Activated B cell treated with CpG ODN at 0.5 μM for 24 hours (primary cell): ENCODE data around the gene GORAB. TPM values are rescaled to one million over a fixed set of nuclear protein-coding genes. Genes with fewer than 3 reads are reported as not detected.

Source experiments
- ATAC-seq: fragments of 200-7000 bp; cut with Tn5 transposase; one replicate; pipeline ENCODE4 v1.10.0; 2021; ENCODE audit warnings: low read depth, mild to moderate bottlenecking, moderate library complexity
- CTCF ChIA-PET: fragments of 350-600 bp; sonication (Branson Sonifier 250); formaldehyde crosslinking; loops from one replicate; lab custom pipeline; 2021; ENCODE audit warnings: antibody characterized with exemption; lab: Charles Lee
- POLR2A ChIA-PET: fragments of 350-600 bp; sonication (Branson Sonifier 250); formaldehyde crosslinking; loops from one replicate; lab custom pipeline; 2021; ENCODE audit warnings: antibody characterized with exemption; lab: Charles Lee
- DNase-seq: peaks from one replicate; pipeline ENCODE4 v3.0.0; 2022
- H3K27ac Mint-ChIP-seq: one replicate; pipeline ENCODE4 v1.8.0; 2020; ENCODE audit warnings: mixed read lengths
- H3K27me3 Mint-ChIP-seq: one replicate; pipeline ENCODE4 v1.8.0; 2021; ENCODE audit warnings: mixed read lengths
- H3K36me3 Mint-ChIP-seq: one replicate; pipeline ENCODE4 v1.8.0; 2021; ENCODE audit warnings: low read depth, mixed read lengths
- H3K4me1 Mint-ChIP-seq: one replicate; pipeline ENCODE4 v1.8.0; 2021; ENCODE audit warnings: mixed read lengths
- H3K4me3 Mint-ChIP-seq: one replicate; pipeline ENCODE4 v1.8.0; 2020; ENCODE audit warnings: mild to moderate bottlenecking, mixed read lengths
- H3K9me3 Mint-ChIP-seq: one replicate; pipeline ENCODE4 v1.8.0; 2020; ENCODE audit warnings: mixed read lengths
- intact Hi-C: fragments of 100-400 bp; cut with micrococcal nuclease; formaldehyde crosslinking; loops from one replicate; pipeline ENCODE4 v1.15.1; 2024
- total RNA-seq: library from RNA; stranded (reverse); gene quantifications from 2 replicates; pipeline ENCODE4 v1.2.3, GENCODE V29; 2022
- TF ChIP-seq, protein P1 (sequence below): fragments of 200-600 bp; IDR thresholded peaks from one replicate; pipeline ENCODE4 v1.8.0; 2022; ENCODE audit warnings: antibody characterized with exemption, mild to moderate bottlenecking

GORAB gene
- total RNA-seq, 1 donor from 2014 or later, result 20.0 TPM

DNA sequence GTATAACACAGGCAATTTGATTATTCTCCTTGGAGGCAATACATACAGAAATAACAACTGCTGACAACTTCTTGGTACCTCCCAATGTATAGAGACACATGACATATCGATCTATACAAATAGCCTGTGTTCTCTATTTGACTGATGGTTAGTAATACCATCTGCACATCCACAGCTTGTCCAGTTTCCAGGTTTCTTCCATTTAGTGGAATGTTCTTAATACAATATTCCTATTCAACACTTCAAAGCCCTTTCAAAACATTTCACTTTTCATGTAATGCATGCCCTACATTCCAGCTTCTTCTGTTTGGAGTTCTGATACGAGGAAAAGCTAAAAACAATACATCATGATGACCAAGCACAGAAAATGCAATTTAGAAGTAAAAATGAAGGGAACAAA, 37.0 kb upstream of the GORAB start:
- Mint-ChIP-seq H3K4me3 (no peak overlapping the region), H3K9me3 (no peaks in the 10 kb centered on the region), H3K27ac (no peak overlapping the region), H3K36me3 (no peaks in the 10 kb centered on the region), H3K4me1 (no peaks in the 10 kb centered on the region), H3K27me3 (peaks cover 4% of the 10 kb centered on the region)
- POLR2A ChIA-PET, result no interaction called here
- intact Hi-C loops, result no loop called here
- CTCF ChIA-PET, result no interaction called here
- DNase-seq (no peak), ATAC-seq (no peak)
- TF ChIP-seq, protein P1, sequence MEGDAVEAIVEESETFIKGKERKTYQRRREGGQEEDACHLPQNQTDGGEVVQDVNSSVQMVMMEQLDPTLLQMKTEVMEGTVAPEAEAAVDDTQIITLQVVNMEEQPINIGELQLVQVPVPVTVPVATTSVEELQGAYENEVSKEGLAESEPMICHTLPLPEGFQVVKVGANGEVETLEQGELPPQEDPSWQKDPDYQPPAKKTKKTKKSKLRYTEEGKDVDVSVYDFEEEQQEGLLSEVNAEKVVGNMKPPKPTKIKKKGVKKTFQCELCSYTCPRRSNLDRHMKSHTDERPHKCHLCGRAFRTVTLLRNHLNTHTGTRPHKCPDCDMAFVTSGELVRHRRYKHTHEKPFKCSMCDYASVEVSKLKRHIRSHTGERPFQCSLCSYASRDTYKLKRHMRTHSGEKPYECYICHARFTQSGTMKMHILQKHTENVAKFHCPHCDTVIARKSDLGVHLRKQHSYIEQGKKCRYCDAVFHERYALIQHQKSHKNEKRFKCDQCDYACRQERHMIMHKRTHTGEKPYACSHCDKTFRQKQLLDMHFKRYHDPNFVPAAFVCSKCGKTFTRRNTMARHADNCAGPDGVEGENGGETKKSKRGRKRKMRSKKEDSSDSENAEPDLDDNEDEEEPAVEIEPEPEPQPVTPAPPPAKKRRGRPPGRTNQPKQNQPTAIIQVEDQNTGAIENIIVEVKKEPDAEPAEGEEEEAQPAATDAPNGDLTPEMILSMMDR, result no peak

DNA sequence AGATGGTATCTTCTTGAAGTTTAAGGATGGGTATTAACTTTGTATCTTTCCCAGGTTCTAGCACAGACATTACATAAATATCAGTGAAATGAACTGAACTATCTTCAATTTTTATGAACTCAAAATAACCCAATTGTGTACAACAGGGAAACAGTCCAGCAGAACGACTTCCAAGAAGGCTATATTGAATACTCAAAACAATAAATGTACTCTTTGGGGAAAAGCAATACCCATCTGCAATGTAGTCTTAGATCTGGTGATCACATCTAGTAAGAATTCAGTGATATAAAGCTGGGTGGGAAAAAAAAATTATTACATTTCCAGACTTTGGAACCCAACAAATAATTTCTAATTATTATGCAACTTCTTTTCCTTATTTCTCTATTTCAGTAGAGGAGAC, 33.1 kb upstream of the GORAB start:
- CTCF ChIA-PET, result no interaction called here
- peaks cover 7% of the 10 kb centered on the region for H3K27me3 Mint-ChIP-seq
- POLR2A ChIA-PET, result no interaction called here
- DNase-seq, result no peak
- no peaks in the 10 kb centered on the region for H3K4me1 Mint-ChIP-seq
- no peak overlapping the region for H3K4me3 Mint-ChIP-seq
- ATAC-seq, result no peak
- TF ChIP-seq, protein P1, result no peak
- no peaks in the 10 kb centered on the region for H3K9me3 Mint-ChIP-seq
- no peak overlapping the region for H3K27ac Mint-ChIP-seq
- intact Hi-C loops, result no loop called here
- H3K36me3 Mint-ChIP-seq, result no peaks in the 10 kb centered on the region

DNA sequence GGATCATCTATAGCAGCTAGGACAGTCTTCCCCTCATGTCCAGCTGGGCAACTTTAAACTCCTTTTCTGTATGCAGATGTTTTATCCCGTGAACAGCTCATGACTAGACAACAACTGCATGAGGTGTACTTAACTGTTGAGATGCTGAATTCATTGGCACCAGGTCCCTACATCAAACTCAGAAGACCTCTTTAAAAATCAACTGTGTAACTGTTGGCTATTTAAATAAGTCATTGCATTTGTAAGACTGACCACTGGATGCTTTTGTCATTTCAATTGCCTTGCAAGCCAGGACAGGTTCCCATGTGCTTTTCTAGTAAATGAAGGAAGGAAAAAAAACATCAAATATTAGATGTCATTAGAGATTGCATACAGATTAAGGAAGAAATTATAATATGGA, 28.3 kb upstream of the GORAB start:
- Mint-ChIP-seq H3K27me3 (peaks cover 16% of the 10 kb centered on the region), H3K27ac (no peak overlapping the region), H3K4me1 (no peaks in the 10 kb centered on the region), H3K9me3 (no peaks in the 10 kb centered on the region), H3K36me3 (no peaks in the 10 kb centered on the region), H3K4me3 (no peak overlapping the region)
- intact Hi-C loops, result no loop called here
- ATAC-seq, result no peak
- CTCF ChIA-PET, result no interaction called here
- TF ChIP-seq, protein P1, result no peak
- POLR2A ChIA-PET, result no interaction called here
- no peak for DNase-seq

DNA sequence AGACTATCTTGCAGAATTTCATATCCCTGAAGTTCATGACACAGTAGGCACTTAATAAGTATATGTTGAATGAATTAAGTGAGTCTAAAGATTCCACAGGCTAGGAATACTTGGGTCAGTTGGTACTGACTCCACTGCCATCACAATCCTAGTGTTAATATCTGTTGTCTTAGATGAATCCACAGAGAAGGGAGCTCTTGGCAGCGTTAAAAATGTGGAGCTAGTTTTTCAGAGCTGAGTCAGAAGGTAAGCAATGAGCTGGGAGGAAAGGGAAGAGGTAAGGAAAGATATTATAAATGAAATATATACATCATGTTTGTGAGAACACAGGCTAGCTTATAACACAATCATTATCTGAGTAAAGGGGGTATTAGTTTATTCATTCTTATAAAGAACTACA, 21.8 kb upstream of the GORAB start:
- Mint-ChIP-seq H3K9me3 (no peaks in the 10 kb centered on the region), H3K4me1 (no peaks in the 10 kb centered on the region), H3K27me3 (peaks cover 22% of the 10 kb centered on the region), H3K4me3 (no peak overlapping the region), H3K27ac (no peak overlapping the region), H3K36me3 (no peaks in the 10 kb centered on the region)
- ChIA-PET POLR2A (no interaction called here), CTCF (no interaction called here)
- DNase-seq (no peak), ATAC-seq (no peak)
- TF ChIP-seq, protein P1, result no peak
- intact Hi-C loops, result no loop called here

DNA sequence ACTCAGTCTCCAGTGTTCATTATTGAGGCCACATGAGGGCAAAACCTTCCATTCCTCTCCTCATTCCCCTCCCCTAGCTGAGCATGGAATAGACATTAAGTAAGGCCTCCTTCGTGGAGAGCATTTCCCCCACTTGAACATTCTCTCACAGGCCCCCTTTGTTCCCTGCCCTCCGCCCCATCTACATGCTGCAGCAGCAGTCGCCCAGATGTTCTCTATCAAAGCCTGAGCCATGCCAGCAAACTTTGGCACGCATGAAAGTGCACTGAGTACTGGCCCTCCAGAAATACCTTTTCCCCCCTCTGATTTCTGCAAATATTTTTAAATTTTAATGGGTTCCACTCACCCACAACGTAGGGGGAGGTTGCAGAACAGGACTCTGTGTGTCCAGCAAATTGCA, 20.9 kb upstream of the GORAB start:
- ChIA-PET POLR2A (no interaction called here), CTCF (no interaction called here)
- TF ChIP-seq, protein P1, result no peak
- peaks cover 23% of the 10 kb centered on the region for H3K27me3 Mint-ChIP-seq
- no peaks in the 10 kb centered on the region for H3K9me3 Mint-ChIP-seq
- H3K36me3 Mint-ChIP-seq, result no peaks in the 10 kb centered on the region
- H3K27ac Mint-ChIP-seq, result no peak overlapping the region
- H3K4me1 Mint-ChIP-seq, result no peaks in the 10 kb centered on the region
- intact Hi-C loops, result no loop called here
- DNase-seq (no peak), ATAC-seq (no peak)
- no peak overlapping the region for H3K4me3 Mint-ChIP-seq
